GM19324 (cell line): Measurements from ENCODE around the gene ACVR1.
"Not testable (repeated sequence)": the region's sequence is repeated elsewhere in the genome, so short reads cannot be mapped to it uniquely, and the experiment has no call there.

Experiments used
- ATAC-seq: cut with Tn5 transposase; IDR thresholded peaks from one replicate; pipeline ENCODE4 v1.9.1; 2021; ENCODE audit warnings: mild to moderate bottlenecking, moderate library complexity; ENCODE audit not compliant: unreplicated experiment, low FRiP score

Gene ACVR1

GRCh38 chr2:157733263-157733662 is 142.9 kb downstream of the ACVR1 start:
- ATAC-seq: no peak

- ATAC-seq: no peak
Observed at GRCh38 chr2:157732596-157732995, 143.5 kb downstream of the ACVR1 start.

GRCh38 chr2:157727693-157728092 is 148.4 kb downstream of the ACVR1 start:
- ATAC-seq: no peak

GRCh38 chr2:157726946-157727345 is 149.2 kb downstream of the ACVR1 start:
- ATAC-seq: no peak

DNA sequence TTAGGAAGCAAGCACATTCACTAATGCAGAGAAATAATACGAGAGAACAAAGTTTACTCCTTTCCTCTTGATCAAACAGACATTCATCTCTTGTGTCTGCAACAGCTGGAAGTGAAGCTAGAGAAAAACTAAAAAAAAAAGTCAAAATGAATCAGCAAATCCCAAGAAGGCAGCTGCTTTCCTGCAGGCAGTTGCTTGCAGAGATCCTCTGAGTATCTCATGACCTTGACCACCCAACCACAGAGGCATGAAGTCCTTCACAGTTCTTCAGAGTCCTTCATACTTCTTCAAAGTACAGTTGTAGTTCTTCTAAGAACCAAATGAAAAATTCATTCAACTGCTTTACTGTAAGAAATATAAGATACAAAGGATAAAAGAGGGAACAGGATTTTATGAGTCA is 150.3 kb downstream of the ACVR1 start:
- ATAC-seq: no peak

DNA sequence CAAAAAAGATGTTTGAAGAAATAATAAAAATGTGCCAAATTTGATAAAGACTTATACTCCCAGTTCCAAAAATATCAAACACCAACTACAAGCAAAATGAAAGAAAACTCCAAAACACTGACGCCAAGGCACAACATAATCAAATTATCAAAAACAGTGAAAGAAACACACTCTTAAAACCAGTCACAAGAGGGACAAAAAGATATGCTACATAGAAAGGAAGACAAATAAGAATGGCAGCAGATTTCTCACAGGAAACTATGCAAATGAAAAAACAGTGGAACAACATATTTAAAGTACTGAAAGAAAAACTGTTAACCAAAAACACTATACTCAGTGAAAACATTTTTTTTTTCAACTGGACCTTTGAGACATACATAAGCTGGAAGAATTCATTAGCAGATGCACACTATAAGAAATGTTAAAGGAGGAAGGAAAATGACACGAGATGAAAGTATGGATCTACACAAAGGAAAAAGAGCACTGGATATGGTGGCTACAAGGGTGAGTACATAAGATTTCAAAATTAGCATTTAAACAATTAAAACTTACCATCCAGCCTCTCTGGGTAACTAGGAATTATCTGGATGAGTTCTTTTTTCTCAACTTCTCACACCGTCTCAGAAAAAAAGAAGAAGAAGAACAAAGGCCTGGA is 153.4 kb downstream of the ACVR1 start:
- no peak for ATAC-seq

- ATAC-seq: no peak
Observed at GRCh38 chr2:157720504-157720903, 155.6 kb downstream of the ACVR1 start.

DNA sequence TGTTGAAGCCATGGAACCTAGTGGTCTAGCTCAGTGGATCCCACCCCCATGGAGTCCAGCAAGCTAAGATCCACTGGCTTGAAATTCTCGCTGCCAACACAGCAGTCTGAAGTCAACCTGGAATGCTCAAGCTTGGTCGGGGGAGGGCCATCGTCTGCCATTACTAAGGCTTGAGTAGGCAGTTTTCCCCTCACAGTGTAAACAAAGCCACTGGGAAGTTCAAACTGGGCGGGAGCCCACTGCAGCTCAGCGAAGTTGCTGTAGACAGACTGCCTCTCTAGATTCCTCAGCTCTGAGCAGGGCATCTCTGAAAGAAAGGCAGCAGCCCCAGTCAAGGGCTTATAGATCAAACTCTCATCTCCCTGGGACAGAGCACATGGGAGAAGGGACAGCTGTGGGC is 171.5 kb downstream of the ACVR1 start:
- ATAC-seq: not testable (repeated sequence)

GRCh38 chr2:157704148-157704547 is 172.0 kb downstream of the ACVR1 start:
- not testable (repeated sequence) for ATAC-seq

GRCh38 chr2:157699806-157700205 is 176.3 kb downstream of the ACVR1 start:
- no peak for ATAC-seq

DNA sequence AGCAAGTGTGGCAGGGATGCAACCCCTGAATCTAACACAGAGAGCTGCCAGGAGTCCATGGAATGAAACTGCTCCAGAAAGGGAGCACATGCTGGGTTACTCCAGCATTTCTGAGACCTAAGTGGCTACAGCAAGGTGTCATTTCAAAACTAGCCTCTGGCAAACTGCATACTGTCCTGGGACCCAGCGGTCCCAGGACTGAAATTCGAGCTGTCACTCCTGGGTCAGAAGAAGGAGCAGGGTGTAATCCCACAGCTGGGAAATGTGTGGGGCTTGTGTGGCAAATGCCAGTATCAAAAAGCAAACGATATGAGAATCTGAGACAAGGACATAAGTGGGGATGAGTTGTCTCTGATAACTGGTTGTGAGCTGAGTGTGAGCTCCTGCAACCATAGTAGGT is 177.1 kb downstream of the ACVR1 start:
- no peak for ATAC-seq

- no peak for ATAC-seq
Observed at GRCh38 chr2:157698430-157698829, 177.7 kb downstream of the ACVR1 start.

- no peak for ATAC-seq
Observed at GRCh38 chr2:157696036-157696435, 180.1 kb downstream of the ACVR1 start.

GRCh38 chr2:157692768-157693167 is 183.4 kb downstream of the ACVR1 start:
- ATAC-seq: no peak

GRCh38 chr2:157691695-157692094 is 184.4 kb downstream of the ACVR1 start:
- no peak for ATAC-seq

GRCh38 chr2:157691131-157691530 is 185.0 kb downstream of the ACVR1 start:
- ATAC-seq: no peak
